Activated naive CD4-positive, alpha-beta T cell treated with anti-CD3 and anti-CD28 coated beads, Interleukin-2, amount 50 U/mL, for 24 hours (primary cell): ENCODE results near the gene SUN2.

Source experiments
- H3K27ac Mint-ChIP-seq: one replicate; pipeline ENCODE4 v1.8.0; 2021; ENCODE audit warnings: mild to moderate bottlenecking, mixed read lengths
- H3K27me3 Mint-ChIP-seq: one replicate; pipeline ENCODE4 v1.8.0; 2021; ENCODE audit warnings: mixed read lengths
- H3K36me3 Mint-ChIP-seq: one replicate; pipeline ENCODE4 v1.8.0; 2021; ENCODE audit warnings: mixed read lengths
- H3K4me1 Mint-ChIP-seq: one replicate; pipeline ENCODE4 v1.8.0; 2021; ENCODE audit warnings: mixed read lengths
- H3K4me3 Mint-ChIP-seq: one replicate; pipeline ENCODE4 v1.8.0; 2021; ENCODE audit warnings: mild to moderate bottlenecking, mixed read lengths
- H3K9me3 Mint-ChIP-seq: one replicate; pipeline ENCODE4 v1.8.0; 2021; ENCODE audit warnings: mixed read lengths

Gene SUN2

DNA sequence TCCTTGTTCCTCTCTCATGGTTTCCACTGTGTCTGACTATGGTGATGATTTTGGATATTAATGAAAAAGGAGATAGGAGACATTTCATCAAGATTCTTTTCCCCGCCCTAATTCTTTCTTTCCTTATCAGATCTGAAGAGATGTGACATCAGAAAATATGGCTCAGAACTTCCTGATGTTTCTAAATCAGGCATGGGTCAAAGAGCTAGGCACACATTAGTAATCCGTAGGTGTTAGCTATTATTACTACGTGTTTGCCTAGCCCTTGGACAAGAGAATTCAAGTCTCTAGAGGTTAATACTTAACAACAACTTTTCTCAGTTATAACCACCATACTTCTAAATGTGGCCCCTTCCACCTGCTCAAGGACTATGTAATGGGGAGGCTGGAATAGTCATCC is 60.9 kb downstream of the SUN2 start:
- peak overlapping the region; percentile 83 for H3K27ac Mint-ChIP-seq
- no peak overlapping the region for H3K4me3 Mint-ChIP-seq
- H3K9me3 Mint-ChIP-seq, result no peaks in the 10 kb centered on the region
- H3K27me3 Mint-ChIP-seq, result no peaks in the 10 kb centered on the region
- peaks cover 75% of the 10 kb centered on the region for H3K4me1 Mint-ChIP-seq
- H3K36me3 Mint-ChIP-seq, result peaks cover 12% of the 10 kb centered on the region

DNA sequence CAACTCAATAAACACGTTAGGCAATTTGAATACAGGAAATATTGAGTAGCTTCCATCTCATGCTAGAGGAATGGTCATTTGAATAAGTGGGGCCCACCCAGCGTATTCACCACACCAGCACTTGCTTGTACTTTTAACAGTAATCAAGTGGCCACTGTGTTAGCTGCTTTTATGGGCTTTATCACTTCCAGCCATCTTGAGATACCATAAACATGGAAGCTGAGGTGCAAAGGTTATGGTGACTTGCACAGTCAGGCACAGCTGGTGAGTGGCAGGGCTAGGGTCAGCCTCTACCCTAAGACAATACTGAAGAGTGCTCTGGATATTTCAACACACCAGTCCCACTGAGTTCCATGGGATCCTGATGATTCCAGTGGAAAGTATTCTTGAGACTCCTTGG is 61.7 kb downstream of the SUN2 start:
- H3K27ac Mint-ChIP-seq, result no peak overlapping the region
- peaks cover 66% of the 10 kb centered on the region for H3K4me1 Mint-ChIP-seq

DNA sequence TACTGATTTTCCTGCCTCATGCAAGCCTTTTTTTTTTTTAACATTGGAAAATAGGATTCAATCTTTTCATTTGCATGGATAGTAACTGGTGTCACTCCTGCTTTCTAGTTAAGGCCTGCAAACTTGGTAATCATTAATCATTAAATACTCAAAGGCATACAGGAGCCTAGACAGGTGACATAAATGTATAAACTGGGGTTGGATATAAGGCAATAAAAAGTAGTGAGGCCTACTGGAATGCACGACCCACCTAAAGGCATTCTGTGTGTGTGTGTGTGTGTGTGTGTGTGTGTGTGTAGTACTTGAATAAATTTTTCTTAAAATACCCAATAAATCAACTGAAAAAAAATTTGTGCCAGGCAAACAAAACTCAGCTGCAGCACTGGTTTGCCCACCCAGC is 66.1 kb downstream of the SUN2 start:
- Mint-ChIP-seq H3K36me3 (peaks cover 9% of the 10 kb centered on the region), H3K9me3 (no peaks in the 10 kb centered on the region), H3K27ac (peak overlapping the region; percentile 86)

More for the DNA sequence above, 61.7 kb downstream of the SUN2 start:
- no peaks in the 10 kb centered on the region for H3K27me3 Mint-ChIP-seq
- no peak overlapping the region for H3K4me3 Mint-ChIP-seq
- peaks cover 15% of the 10 kb centered on the region for H3K36me3 Mint-ChIP-seq
- no peaks in the 10 kb centered on the region for H3K9me3 Mint-ChIP-seq

DNA sequence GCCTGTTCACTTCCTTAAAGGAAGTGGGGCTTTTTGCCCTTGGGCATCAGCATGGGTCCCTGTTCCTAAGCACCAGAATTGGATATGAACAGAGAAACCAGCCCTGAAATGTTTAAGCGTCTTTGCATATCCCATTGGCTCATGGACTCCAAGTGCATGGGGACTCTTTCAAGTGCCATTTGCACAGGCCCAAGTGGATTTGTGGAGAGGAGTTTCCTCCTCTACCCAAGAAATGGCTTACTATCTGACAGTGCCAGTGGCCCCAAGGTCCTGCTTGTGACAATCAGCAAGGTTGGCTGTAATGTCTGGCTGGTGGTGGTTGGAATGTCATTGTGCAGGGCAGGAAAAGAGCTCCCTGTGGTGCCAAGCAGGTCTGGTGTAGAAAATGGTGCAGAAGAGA is 70.0 kb downstream of the SUN2 start:
- H3K9me3 Mint-ChIP-seq, result no peaks in the 10 kb centered on the region
- H3K4me3 Mint-ChIP-seq, result no peak overlapping the region
- peaks cover 22% of the 10 kb centered on the region for H3K36me3 Mint-ChIP-seq
- H3K27me3 Mint-ChIP-seq, result no peaks in the 10 kb centered on the region
- H3K27ac Mint-ChIP-seq, result no peak overlapping the region
- H3K4me1 Mint-ChIP-seq, result peaks cover 19% of the 10 kb centered on the region

More for the DNA sequence above, 66.1 kb downstream of the SUN2 start:
- Mint-ChIP-seq H3K4me3 (no peak overlapping the region), H3K4me1 (peaks cover 27% of the 10 kb centered on the region), H3K27me3 (no peaks in the 10 kb centered on the region)

DNA sequence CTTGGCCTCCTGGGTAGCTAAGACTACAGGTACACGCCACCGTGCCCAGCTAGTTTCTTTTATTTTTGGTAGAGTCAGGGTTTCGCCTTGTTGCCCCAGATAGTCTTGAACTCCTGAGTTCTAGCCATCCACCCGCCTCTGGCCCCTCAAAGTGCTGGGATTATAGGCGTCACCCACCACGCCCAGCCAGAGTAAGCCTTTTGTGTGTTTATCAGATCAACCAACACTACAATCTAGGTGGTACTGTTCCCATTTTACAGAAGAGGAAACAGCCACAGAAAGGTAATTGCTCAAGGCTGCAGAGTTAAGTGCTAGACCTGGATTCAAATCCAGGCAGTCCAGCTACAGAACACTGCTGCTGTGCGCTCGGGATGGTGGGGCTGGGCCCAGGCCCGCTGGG is 70.9 kb downstream of the SUN2 start:
- H3K9me3 Mint-ChIP-seq, result no peaks in the 10 kb centered on the region
- no peaks in the 10 kb centered on the region for H3K27me3 Mint-ChIP-seq
- peaks cover 19% of the 10 kb centered on the region for H3K4me1 Mint-ChIP-seq
- H3K4me3 Mint-ChIP-seq, result no peak overlapping the region
- peaks cover 20% of the 10 kb centered on the region for H3K36me3 Mint-ChIP-seq
- no peak overlapping the region for H3K27ac Mint-ChIP-seq
